ENCODE results near the gene TULP1. TPM values are rescaled to one million over a fixed set of nuclear protein-coding genes. Genes with fewer than 3 reads are reported as not detected.

TULP1 gene
- total and polyA plus RNA-seq, 7 donors: 0.05 to 0.09 (median 0.08) TPM; not detected in 4

DNA sequence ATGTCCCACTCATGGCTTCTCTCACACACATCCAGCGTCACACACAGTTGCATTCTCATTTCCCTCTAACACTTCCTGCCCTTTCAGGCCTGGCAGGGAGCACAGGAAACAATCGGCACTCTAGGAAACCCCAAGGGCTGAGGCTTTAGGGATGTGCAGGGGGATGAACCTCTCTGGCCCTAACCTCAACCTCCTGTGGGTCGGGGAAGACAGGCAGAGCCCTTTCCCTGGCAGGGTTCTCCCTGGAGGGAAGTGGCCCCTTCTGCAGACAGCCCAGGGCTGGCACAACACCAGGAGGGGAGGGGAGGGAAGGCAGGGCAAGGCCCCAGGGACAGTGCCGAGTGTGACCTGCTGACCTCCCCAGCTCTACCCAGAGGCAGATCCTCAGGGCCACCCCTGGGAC is 18.5 kb downstream of the TULP1 start:
- intact Hi-C loops (cut with DNase I): no loop called here
- no peak overlapping the region for H3K4me3 ChIP-seq
- TF ChIP-seq, protein P1, sequence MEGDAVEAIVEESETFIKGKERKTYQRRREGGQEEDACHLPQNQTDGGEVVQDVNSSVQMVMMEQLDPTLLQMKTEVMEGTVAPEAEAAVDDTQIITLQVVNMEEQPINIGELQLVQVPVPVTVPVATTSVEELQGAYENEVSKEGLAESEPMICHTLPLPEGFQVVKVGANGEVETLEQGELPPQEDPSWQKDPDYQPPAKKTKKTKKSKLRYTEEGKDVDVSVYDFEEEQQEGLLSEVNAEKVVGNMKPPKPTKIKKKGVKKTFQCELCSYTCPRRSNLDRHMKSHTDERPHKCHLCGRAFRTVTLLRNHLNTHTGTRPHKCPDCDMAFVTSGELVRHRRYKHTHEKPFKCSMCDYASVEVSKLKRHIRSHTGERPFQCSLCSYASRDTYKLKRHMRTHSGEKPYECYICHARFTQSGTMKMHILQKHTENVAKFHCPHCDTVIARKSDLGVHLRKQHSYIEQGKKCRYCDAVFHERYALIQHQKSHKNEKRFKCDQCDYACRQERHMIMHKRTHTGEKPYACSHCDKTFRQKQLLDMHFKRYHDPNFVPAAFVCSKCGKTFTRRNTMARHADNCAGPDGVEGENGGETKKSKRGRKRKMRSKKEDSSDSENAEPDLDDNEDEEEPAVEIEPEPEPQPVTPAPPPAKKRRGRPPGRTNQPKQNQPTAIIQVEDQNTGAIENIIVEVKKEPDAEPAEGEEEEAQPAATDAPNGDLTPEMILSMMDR (IDR thresholded peaks at IDR 0.05): no peak

DNA sequence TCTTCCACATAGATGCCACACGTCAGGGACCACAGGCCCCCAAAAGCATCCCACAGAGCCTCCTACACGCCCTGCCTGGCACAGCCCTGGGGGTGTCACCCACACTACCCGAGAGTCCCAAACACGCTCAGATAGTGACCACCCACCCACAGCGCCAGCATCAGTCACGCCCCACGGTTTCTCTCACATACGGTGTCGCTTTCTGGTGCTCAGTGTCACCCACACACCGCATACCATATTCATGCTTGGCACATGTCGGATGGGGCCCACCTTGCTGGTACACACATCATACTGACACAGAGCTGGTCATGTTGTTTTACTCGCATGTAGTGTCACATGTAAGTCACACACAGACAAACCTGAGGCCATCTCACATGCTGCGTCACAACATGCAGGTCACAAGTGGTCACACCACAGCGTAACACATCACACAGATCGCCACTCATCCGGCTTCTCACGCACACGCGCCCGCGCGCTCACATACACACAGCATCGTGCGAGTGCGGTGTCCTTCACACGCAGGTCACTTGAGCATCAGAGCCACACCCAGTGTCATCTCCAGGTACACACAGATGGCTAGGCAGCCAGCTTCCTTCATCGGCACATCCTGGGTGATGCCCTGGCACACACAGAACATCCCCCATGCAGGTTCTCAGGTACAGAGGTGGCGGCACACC is 19.3 kb downstream of the TULP1 start:
- peaks cover 59% of the 10 kb centered on the region for H3K4me1 ChIP-seq
- no peak for DNase-seq
- TF ChIP-seq, protein P1 (IDR thresholded peaks at IDR 0.05): no peak
- WGBS, 3 donors: 83 to 87% (median 86%) methylated on average over 28 of the region's 28 CpGs
- H3K4me3 ChIP-seq: no peak overlapping the region
- no peaks in the 10 kb centered on the region for H3K36me3 ChIP-seq (ENCODE audit: insufficient read depth in 1 of 2, low read depth in 1 of 2)
- ATAC-seq: no peak
- no peak overlapping the region for H3K27ac ChIP-seq
- no peaks in the 10 kb centered on the region for H3K9me3 ChIP-seq
- H3K27me3 ChIP-seq (ENCODE audit: insufficient read depth in 3 of 3, low read length in 2 of 3): no peaks in the 10 kb centered on the region
- intact Hi-C loops (cut with DNase I): no loop called here

More for the DNA sequence above, 18.5 kb downstream of the TULP1 start:
- Histone ChIP-seq H3K36me3 (ENCODE audit: insufficient read depth in 1 of 2, low read depth in 1 of 2) (no peaks in the 10 kb centered on the region), H3K27me3 (ENCODE audit: insufficient read depth in 3 of 3, low read length in 2 of 3) (no peaks in the 10 kb centered on the region), H3K27ac (no peak overlapping the region), H3K4me1 (peaks cover 60% of the 10 kb centered on the region), H3K9me3 (no peaks in the 10 kb centered on the region)
- ATAC-seq: no peak
- WGBS, 3 donors: 21 to 28% (median 22%) methylated on average over 3 to 4 of the region's 4 CpGs
- no peak for DNase-seq

DNA sequence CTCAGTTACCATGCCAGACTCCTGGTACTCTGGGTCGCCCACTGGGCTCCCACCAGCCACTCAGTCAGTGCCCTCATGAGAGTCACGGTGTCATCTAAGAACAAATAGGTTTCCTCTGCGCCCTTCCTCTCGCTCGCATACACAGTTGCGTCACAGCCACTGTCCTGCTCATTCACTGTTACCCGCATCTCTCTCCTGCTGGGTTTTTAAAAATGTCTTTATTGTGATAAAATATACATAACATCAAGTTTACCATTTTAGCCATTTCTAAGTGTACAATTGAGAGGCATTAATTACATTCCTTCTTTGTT is 19.8 kb downstream of the TULP1 start:
- intact Hi-C loops (cut with DNase I): no loop called here
- H3K27ac ChIP-seq: no peak overlapping the region
- no peaks in the 10 kb centered on the region for H3K36me3 ChIP-seq (ENCODE audit: insufficient read depth in 1 of 2, low read depth in 1 of 2)
- no peak for ATAC-seq
- no peak overlapping the region for H3K4me3 ChIP-seq
- WGBS, 3 donors: 78 to 87% (median 85%) methylated on average over 7 of the region's 7 CpGs
- peaks cover 54% of the 10 kb centered on the region for H3K4me1 ChIP-seq
- no peak for DNase-seq
- TF ChIP-seq, protein P1 (IDR thresholded peaks at IDR 0.05): no peak
- H3K9me3 ChIP-seq: no peaks in the 10 kb centered on the region
- H3K27me3 ChIP-seq (ENCODE audit: insufficient read depth in 3 of 3, low read length in 2 of 3): no peaks in the 10 kb centered on the region

DNA sequence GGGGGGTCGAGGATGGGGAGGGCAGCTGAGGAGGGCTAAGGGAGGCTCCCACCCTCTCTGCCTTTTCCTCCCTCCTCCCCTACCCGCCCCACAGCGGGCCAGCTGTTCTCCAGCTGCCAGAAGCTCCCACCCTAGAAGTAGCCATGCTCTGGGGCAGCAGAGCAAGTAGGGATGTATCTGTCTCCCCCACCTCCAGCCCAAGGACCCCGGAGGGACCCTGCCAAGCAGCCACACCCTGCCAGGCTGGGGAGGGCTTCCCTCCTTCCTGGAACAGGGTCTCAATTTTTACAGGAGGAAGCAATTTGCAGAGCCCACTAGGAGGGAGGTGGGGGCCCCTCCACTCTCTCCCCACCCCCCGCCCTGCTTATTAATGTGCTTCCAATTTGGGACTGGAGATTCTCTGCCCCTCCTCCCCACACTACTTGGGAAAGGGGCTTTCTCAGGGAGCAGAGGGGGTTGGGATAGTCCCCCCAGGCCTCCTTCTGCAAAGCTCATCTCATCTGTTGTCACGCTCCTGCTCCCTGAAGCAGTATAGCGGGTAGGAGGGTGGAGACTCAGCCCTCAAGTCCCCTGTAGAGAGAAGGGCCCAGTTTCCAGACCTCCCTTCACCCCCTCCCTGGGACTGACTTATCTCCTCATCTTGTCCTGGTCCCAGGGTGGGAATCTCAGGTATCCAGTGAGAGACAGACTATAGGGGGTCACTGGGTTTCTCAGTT is 20.3 kb downstream of the TULP1 start:
- Histone ChIP-seq H3K27ac (peak overlapping the region; percentile 74), H3K4me1 (peaks cover 54% of the 10 kb centered on the region), H3K4me3 (no peak overlapping the region), H3K27me3 (ENCODE audit: insufficient read depth in 3 of 3, low read length in 2 of 3) (no peaks in the 10 kb centered on the region), H3K9me3 (no peaks in the 10 kb centered on the region), H3K36me3 (ENCODE audit: insufficient read depth in 1 of 2, low read depth in 1 of 2) (no peaks in the 10 kb centered on the region)
- 53 to 62% (median 57%) methylated on average over 7 of the region's 7 CpGs for WGBS, 3 donors
- DNase-seq (no peak), ATAC-seq (no peak)
- intact Hi-C loops (cut with DNase I): no loop called here
- TF ChIP-seq, protein P1 (IDR thresholded peaks at IDR 0.05): no peak

Measured in psoas muscle (tissue), 8 donors.